CD4-positive, alpha-beta T cell treated with Interleukin-6 at 100 ng/mL for 8 hours (primary cell): ENCODE results near the gene BCL11B.
A peak's percentile ranks its signal among the peaks of the same experiment; 100 is the strongest.
"Not testable (repeated sequence)": the region's sequence is repeated elsewhere in the genome, so short reads cannot be mapped to it uniquely, and the experiment has no call there.

Experiments
- DNase-seq: peaks from one replicate; pipeline ENCODE4 v3.0.0-alpha.2; 2020; ENCODE audit warnings: mixed read lengths, low spot score

The BCL11B gene

DNA sequence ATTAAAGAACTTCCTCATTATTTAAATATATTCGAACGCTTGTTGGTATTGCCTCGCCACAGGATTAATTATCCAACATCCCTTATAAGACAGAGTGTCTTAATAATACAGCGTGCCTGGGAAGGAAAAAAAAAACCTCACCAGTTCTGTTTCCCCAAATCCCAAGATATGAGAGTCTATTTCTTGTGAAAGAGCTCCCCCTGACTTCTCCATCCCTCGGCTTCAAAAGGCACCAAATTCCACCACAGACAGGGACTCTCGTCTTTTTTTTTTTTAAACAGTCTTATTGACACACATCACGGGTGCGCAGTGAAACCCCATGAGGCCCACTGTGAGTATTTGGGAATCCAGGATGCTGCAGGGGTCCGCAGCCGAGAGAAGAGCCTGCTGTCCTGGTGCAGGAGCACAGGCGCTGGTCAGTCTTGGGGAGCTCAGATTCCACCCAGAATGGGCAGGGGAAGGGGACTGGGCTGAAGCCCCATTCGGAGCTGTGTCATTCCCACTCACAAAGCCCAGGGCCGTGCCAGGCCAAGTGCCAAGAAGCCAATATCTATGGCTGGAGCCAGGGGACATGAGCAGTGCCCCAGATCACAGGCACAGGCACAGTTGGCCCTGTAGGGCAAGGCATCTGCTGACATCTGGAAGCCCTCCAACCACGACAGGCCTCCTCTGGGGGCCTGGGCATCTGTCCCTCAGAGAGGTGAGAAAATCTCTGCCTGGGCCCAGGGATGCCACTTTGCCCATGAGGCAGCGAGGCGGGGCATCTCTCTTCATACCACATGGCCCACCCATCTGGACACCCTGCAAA is 71.9 kb downstream of the BCL11B start:
- DNase-seq: no peak

DNA sequence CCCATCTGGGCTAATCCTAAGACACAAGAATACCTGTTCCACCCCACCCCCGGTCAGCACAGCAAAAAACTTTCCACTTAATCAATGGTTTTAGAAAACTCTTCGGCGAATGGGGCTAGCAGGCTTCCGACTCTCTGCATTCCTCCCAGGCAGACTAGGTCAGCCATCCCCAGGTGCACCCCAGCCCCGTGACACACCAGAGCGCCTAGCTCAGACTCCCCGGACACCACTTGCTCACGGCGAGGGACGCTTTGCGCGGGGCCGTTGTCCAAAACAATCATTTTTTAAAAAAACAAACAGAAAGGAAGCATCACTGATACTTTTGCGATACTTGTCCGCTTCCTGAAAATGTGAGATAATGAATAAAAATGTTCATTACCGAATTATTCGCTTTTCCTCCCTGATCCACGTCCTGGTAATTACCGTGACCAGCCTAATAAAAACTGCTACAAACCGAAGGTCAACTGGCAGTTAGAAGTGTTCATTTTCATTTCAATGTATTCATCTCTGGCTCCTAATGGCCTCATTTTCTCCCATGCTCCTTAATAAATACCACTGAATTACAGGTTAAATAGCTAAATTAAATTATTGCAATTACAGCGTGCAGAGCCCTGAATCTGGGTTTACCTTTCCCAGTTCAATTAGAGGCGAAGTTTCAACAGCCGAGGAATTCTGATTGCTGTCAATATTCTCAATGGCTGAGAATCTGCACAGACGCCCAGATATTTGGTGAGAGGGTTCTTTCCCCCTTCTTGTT is 73.1 kb downstream of the BCL11B start:
- DNase-seq: no peak

DNA sequence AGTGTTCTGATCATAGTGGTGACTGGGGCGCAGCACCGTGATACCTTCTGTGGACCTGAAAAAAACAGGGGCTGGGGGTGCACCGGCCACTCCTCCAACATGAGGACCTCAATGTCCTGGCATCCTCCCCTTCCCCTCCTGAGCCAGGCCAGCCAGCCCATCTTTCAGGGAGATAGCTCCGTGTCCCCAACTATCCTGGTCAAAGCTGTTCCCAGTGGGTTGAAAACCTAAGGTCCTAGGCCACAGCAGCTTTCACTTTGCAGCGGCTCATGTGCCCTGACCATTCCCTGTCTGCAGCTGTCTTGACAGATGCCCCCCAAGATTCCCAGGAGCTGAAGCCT is 75.7 kb downstream of the BCL11B start:
- DNase-seq: no peak

DNA sequence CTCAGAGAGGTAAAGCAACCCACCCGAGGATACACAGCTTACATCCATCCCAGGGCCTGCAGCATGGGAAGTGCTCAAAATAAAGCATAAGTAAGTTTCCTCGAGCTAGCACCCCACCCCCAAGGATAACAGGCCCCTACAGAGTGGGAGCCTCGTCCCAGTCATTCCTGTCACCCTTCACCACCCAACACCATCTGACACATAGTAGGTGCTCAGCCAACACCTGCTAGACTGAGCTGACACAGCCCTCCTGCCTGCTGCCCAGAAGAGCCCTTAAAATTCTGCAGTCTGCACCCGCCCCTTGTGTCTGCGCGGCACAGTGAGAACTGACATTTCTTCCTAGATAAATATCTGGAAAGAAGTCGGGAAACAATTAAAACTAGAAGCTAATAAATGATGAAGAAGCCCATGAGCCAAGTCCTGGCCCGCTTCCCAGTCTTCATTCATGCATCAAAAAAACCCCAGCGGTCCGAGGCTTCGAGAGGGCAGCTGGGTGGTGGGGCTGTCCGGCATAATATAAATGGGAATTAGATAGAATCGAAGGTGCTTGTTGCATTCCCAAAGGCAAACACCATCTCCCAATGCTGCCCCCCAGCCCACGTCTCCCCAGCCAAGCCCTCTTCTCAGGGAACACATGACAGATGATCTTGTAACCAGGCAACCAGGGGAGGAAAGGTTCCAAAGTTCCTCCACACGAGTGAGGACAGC is 76.2 kb downstream of the BCL11B start:
- DNase-seq: no peak

DNA sequence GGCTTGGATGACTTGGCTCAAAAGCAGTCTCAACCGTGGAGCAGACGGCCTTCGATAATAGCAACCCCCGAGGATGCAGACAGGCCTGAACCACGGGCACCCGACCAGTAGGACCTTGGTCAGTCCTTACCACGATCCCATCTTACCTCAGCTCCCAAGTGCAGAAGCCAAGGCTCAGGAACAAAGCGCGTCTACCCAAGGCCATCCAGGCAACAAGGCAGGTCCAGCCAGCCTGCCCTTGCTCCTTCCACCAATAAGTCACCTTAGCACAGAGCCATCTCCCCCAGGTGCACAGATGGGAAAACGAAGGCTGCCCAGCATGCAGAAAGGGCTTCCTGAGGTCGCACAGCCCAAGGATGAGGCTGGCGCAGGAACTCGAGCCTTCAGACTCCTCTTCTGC is 77.3 kb downstream of the BCL11B start:
- DNase-seq: no peak

DNA sequence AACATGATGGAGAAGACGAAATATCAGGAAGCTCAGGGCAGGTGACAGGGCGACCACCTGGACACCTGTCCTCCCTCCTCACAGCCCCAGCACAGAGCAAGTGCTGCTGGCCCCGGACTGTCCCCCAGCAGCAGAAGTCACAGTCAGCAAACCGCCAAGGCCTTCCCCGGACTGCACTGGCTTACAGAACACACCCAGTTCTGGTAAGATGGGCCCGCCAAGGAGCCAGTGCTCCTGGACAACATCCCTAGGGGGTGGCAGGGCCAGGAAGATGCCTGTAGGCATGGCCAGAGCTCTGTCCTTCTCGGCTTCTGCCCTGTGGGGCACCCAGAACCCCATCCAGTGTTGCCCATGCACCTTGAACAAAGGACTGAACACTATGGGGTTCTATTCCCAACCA is 77.9 kb downstream of the BCL11B start:
- no peak for DNase-seq

DNA sequence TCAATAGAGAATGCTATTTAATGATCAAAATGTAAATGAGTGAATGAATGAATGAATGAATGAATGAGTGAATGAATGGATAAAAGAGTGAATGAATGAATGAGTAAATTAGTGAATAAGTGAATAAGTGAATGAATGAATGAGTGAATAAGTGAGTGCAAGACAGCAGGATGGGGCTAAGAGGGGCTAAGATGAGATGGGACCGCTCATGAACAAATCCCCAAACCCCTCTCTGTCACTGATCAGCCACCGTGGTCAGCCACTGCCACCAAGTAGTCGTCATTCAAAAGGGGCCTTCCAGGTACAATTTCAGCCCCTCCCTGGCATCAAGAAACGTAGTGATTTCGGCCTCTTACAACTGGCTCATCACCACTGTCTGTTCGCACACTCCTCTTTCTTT is 79.2 kb downstream of the BCL11B start:
- no peak for DNase-seq

DNA sequence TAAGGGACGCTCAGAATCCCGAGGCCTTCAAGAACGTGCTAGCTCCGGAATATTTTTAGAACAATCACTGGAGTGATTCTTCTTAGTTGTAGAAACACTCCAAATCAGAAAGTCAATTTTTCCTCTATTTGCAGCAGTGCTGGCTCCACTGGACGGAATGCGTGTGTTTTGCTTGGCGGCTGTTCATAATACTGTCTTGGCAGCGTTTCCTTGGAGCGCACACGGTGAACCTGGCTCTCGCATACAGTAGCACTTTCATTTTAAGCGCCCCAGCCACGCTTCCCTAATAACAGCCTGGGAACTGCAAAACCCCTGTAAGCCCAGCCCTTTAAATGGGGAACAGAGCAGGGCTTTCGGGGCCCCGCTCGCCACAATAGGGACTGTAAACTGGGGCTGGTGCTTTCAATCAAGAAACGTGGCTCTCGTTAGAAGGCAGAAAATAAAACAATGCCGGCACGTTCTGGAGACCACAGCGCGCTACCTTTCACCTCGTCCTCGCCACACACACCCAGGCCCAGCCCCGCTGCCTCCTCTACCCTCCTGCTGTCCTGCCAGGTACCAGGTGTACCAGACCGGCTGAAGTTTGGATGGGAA is 79.9 kb downstream of the BCL11B start:
- DNase-seq: no peak

DNA sequence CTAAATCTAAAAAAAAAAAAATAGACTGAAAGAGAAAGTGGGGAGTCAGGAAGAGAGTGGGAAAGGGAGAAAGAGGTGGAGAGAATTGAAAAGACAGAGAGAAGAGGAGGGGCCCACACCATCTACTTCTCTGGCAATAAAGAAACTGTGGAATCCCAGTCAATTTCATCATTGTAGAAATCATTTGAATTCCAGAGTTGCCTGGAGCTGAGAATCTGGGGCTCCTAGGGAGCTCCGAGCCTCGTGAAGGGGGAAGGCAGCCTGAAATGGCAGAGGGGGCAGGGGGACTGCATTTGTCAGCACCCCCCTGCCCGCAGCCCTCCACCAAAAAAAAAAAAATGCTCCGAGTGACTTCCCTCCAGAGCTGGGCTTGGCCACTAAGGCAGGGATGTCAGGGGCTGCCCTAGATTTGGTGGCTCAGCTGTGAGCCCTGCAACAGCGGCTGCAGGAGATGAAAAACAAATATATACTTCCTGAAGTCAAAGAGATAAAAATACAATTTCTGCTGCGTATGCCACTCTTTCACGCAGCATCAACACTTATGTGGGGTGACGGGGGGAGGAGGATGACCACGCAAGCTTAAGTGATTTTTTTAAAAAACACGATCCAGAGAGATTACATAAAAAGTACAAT is 80.5 kb downstream of the BCL11B start:
- DNase-seq: peak; percentile 65

DNA sequence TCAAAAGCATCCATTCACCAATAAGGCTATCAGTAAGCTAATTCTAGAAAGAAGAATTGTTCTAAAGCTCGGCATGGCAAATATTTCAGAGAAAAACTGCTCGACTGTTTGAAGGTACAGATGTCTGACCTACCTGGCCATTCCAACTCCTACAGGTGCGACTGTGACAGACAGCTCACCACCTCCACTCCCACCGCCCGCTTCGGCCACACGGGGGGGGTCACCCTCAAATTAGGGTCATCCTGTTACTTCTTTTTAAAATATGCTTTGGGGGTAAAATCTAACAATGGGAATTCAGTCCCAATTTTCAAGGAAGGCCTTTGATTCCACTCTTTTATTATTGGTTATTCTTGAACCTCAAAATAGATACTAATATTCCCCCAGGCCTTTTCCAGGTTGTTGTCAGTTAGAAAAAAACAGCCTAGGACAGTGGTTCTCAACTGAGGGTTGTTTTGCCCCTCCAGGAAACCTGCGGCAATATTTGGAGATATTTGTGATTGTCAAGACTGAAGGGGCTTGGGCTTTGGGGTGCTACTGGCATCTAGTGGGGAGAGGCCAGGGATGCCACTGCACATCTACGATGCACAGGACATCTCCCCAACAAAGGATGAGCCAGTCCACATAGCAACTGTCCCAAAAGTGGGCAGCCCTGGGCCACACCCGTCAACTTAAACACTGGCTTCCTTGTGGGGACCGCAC is 81.2 kb downstream of the BCL11B start:
- DNase-seq: peak; percentile 39

DNA sequence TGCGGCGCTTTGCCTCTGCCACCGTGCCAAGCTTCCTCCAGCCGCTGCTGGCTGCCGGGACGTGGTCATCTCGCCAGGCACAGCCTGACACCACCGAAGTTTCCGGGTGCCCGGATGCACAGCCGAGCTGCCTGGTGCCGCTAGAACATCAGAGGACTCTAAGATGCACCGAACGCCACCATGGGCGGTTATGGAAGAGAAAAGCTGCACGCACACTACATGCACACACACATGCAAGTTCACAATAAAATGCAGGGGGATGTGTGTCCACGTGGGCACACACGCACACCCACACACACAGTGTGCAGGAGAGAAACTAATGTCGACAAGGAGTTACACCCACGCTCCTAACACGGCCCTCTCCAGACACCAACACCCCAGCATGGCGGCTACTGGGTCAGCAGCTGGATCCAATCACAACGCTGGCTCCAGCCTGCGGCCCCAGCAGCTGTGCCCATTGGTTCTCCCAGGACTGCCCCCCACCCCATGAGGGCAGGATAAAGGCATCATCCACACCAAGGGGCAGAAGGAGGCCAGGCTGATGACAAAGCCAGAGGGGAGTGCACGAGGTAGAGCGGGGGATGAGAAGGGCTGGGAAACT is 82.7 kb downstream of the BCL11B start:
- DNase-seq: peak; percentile 66

DNA sequence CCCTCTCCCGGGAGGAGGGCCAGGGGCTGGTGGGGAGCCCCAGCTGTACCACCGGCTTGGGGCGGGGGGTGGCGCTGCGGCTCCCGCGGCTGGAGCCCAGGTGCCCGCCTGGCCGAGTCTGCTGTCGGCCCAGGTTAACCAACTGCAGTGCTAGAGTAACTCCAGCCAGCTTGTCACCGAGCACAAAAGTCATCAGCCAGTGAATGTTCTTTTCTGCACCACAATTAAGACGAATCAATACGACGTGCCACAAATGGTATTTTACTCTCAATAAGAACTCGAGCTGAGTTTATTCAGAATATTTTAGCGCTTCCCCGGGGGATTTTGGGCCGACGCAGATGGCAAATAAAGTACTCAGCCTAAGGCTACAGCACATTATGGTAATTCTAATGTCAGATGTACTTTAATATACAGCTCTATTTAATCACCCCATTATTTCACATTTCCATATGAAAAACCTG is 83.2 kb downstream of the BCL11B start:
- peak; percentile 33 for DNase-seq

DNA sequence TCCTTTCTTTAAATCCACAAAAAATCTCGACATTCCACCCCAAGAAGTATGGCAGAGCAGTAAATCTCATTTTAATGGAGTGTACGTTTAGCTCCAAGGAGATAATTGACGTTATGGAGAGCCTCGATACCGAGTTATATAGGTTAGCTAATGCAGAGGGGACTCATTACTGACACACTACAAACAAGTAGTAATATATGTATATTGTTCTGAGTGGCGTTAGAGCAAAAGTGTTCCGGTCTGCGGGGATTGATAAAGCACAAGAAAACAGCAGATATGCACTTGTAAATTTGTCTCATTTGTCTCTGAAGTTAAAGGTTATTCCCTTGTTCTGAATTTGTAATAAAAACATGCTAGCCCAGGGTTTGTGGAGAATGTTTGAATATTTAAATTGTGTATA is 84.1 kb downstream of the BCL11B start:
- no peak for DNase-seq

DNA sequence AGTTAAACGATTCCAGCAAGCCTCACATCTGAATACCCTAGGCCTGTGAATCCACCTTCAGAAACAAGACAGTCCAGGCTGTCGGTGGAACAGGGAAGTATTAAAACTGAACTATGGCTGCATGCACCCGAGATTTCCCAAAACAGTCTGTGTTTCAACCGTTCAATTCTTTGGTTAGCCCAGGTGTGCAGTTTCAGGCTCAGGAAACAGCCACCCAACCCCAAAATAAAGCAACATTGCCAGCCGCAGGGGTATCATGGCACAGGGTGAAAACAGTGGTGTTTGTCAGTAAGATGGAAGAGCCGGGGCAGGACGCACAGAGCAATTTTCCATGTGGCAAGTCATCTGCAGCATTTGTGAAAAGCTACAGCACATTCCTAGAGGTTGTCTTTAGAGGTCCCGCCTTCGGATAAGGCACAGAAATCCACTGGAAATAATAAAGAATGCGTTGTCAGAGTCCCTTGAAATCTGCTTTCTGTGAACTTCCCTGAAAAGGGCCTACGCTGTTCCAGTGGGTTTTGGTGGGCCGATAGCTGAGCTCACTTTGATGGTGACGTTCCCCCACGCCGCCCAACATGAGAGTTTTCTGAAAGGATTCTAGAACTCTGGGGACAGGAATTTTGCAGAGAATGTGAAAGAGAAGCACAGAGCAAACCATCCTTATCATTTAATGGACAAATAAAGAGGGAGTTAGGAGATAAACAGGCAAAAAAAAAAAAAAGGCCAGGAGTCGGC is 84.9 kb downstream of the BCL11B start:
- no peak for DNase-seq

DNA sequence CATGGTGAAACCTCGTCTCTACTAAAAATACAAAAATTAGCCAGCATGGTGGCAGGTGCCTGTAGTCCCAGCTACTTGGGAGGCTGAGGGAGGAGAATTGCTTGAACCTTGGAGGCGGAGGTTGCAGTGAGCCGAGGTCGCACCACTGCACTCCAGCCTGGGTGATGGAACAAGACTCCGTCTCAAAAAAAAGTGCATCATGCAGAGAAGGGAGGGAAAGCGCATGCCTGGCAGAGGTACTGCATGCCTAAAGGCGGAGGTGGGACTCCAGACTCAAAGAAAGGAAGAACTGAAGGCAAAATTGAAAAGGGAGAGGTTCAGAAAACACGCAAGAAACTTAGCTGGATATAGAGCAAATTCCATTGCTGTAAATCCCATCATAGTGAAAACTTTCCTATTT is 85.7 kb downstream of the BCL11B start:
- DNase-seq: not testable (repeated sequence)

DNA sequence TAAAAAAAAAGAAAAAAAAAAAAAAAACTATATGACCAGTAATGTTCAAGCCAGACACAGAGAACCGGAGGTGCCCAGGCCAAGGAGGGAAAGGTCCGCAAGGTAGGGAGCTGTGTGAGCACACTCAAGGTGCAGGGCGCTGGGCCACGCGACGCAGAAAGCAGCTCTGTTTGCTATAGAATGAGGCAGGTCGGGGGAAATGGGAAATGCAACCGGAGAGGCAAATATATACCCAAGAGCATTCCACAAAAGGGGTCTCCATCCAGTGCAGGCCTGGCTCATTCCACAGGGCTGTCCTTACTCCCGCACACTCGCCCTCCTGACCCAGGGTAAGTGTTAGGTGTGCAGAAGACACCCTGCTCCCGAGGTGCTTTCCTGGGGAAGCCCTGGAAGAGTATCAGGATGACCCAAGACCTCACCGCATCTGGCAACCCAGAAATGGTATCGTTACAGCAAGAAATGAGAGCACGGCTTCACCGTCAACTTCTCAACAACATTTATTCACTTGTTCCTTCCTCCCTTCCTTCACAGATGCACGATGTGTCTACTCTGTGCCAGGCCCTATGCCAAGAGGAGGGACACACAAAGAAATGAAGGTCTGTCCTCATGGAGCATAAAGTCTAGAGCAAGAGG is 86.4 kb downstream of the BCL11B start:
- DNase-seq: no peak

DNA sequence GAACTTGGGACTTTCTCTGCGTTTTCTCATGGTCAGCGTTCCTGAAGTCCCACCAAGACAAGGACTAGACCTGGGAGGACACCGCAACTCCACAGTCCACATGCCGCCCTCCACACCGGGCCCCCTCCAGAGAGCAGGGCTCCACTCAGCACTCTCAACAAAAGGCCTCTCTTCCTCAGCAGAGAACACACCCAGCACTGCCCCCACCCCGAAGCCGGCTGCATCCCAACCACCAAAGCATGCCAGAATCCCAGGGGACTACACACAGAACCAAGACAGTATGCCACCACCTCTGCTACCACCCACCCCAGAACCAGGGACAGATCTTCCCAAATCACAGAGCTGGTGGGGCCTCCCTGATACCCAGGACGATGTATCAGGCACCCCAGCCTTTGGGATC is 88.3 kb downstream of the BCL11B start:
- no peak for DNase-seq

DNA sequence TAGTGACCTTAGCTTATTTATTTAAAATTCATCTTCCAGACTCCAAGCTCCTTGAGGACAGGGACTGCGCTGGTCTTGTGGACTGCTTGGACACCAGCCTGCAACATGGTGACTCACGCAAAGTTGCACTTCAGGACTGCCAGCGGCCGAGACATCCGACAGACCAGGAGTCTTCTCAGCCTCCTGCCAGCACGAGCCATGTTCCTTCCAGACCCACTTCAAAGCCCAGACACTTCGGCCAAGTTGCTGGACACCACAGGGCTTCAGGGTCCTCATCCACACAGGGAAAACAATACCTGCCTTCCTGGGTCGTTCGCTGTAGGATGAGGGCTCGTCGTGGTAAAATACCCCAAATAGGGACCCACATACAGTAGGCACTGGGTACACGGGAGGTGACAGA is 88.7 kb downstream of the BCL11B start:
- DNase-seq: no peak

DNA sequence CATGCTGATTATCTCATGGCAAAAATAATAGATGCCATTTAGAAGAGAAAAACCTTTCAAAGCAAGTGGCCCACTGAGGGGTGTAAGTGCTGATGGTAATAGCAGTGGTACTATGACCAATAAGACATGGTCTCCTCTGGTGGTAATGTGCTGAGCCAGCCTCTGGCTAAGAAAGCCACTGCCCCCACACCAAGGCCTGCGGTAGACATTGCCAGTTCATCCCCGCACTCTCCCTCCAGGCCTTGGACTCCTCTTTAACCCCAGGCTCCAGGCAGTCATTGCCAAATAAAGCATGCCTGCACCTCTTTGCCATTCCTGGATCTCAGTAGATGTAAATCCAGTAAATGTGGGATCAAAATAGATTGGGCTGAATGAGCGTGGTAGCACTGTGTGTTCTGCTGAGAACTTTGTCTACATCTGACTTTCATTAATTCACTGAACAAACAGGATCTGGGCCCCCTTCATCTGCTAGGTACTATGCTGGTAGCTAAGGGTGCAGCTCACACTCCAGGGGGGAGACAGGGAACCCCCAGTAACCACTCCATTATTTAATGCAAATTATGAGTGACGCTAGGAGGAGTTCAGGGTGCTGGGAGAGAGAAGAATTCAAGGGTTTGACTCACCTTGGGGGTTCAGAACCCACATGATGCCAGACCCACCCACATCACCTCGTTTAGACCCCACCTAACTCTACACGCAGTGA is 89.3 kb downstream of the BCL11B start:
- DNase-seq: no peak
